ENCODE results near the gene NAP1L4.

GRCh38 chr11:2913019-2913431 lies 79.1 kb downstream of the NAP1L4 start:
- TF ChIP-seq POLR2AphosphoS5 (IDR thresholded peaks at IDR 0.05) (no peak), POLR2A (IDR thresholded peaks at IDR 0.05; ENCODE audit: low read depth) (no peak), CTCF (IDR thresholded peaks at IDR 0.05) (no peak), EP300 (IDR thresholded peaks at IDR 0.05) (no peak)
